ENCODE results near the gene RNASE7. TPM values are rescaled to one million over a fixed set of nuclear protein-coding genes. Genes with fewer than 3 reads are reported as not detected.

RNASE7 gene
- total RNA-seq, 4 donors from 2014 or later: 10.3 to 46.9 (median 35.4) TPM

GRCh38 chr14:21078287-21078686 is 36.1 kb downstream of the RNASE7 start:
- peaks cover 71% of the 10 kb centered on the region for H3K36me3 ChIP-seq
- no peak overlapping the region for H3K4me3 ChIP-seq
- H3K27ac ChIP-seq: no peak overlapping the region
- no peaks in the 10 kb centered on the region for H3K27me3 ChIP-seq
- no peak for DNase-seq (ENCODE audit: low spot score in 2 of 2)
- H3K4me1 ChIP-seq: no peaks in the 10 kb centered on the region
- no peak for TF ChIP-seq CTCF (IDR thresholded peaks at IDR 0.05)
- no peak for TF ChIP-seq POLR2A (IDR thresholded peaks at IDR 0.05)
- TF ChIP-seq EP300 (IDR thresholded peaks at IDR 0.05): no peak
- TF ChIP-seq POLR2AphosphoS5 (IDR thresholded peaks at IDR 0.05): no peak
- no peaks in the 10 kb centered on the region for H3K9me3 ChIP-seq
- WGBS: 96% methylated on average over 5 of the region's 5 CpGs

GRCh38 chr14:21078726-21079125 is 36.6 kb downstream of the RNASE7 start:
- DNase-seq (ENCODE audit: low spot score in 2 of 2): no peak
- WGBS: 85% methylated on average over 10 of the region's 10 CpGs
- Histone ChIP-seq H3K9me3 (no peaks in the 10 kb centered on the region), H3K27me3 (no peaks in the 10 kb centered on the region), H3K36me3 (peaks cover 74% of the 10 kb centered on the region), H3K27ac (no peak overlapping the region), H3K4me1 (no peaks in the 10 kb centered on the region), H3K4me3 (no peak overlapping the region)
- TF ChIP-seq CTCF (IDR thresholded peaks at IDR 0.05): no peak
- TF ChIP-seq POLR2AphosphoS5 (IDR thresholded peaks at IDR 0.05): no peak
- TF ChIP-seq POLR2A (IDR thresholded peaks at IDR 0.05): no peak
- TF ChIP-seq EP300 (IDR thresholded peaks at IDR 0.05): no peak

- DNase-seq (ENCODE audit: low spot score in 2 of 2): no peak
- 89% methylated on average over 9 of the region's 30 CpGs for WGBS
Measured at GRCh38 chr14:21081521-21082142, 39.5 kb downstream of the RNASE7 start.

GRCh38 chr14:21083565-21084325 is 41.6 kb downstream of the RNASE7 start:
- H3K4me1 ChIP-seq: peaks cover 17% of the 10 kb centered on the region
- H3K36me3 ChIP-seq: peaks cover 72% of the 10 kb centered on the region
- no peak overlapping the region for H3K4me3 ChIP-seq
- no peak for TF ChIP-seq CTCF (IDR thresholded peaks at IDR 0.05)
- TF ChIP-seq POLR2AphosphoS5 (IDR thresholded peaks at IDR 0.05): no peak
- TF ChIP-seq POLR2A (IDR thresholded peaks at IDR 0.05): no peak
- TF ChIP-seq EP300 (IDR thresholded peaks at IDR 0.05): no peak
- no peaks in the 10 kb centered on the region for H3K9me3 ChIP-seq
- 41% methylated on average over 10 of the region's 11 CpGs for WGBS
- DNase-seq (ENCODE audit: low spot score in 2 of 2): no peak
- no peak overlapping the region for H3K27ac ChIP-seq
- H3K27me3 ChIP-seq: no peaks in the 10 kb centered on the region

More at GRCh38 chr14:21081521-21082142, 39.5 kb downstream of the RNASE7 start:
- H3K36me3 ChIP-seq: peaks cover 75% of the 10 kb centered on the region
- TF ChIP-seq EP300 (IDR thresholded peaks at IDR 0.05): no peak
- no peak for TF ChIP-seq CTCF (IDR thresholded peaks at IDR 0.05)
- TF ChIP-seq POLR2A (IDR thresholded peaks at IDR 0.05): no peak
- TF ChIP-seq POLR2AphosphoS5 (IDR thresholded peaks at IDR 0.05): no peak
- H3K27ac ChIP-seq: no peak overlapping the region
- H3K9me3 ChIP-seq: no peaks in the 10 kb centered on the region
- H3K4me3 ChIP-seq: no peak overlapping the region
- H3K27me3 ChIP-seq: no peaks in the 10 kb centered on the region
- peaks cover 13% of the 10 kb centered on the region for H3K4me1 ChIP-seq

GRCh38 chr14:21084396-21084795 is 42.2 kb downstream of the RNASE7 start:
- WGBS: 58% methylated on average over 2 of the region's 2 CpGs
- Histone ChIP-seq H3K27me3 (no peaks in the 10 kb centered on the region), H3K27ac (no peak overlapping the region), H3K36me3 (peaks cover 71% of the 10 kb centered on the region), H3K4me3 (no peak overlapping the region), H3K9me3 (no peaks in the 10 kb centered on the region), H3K4me1 (peaks cover 17% of the 10 kb centered on the region)
- TF ChIP-seq CTCF (IDR thresholded peaks at IDR 0.05) (no peak), POLR2AphosphoS5 (IDR thresholded peaks at IDR 0.05) (no peak), EP300 (IDR thresholded peaks at IDR 0.05) (no peak), POLR2A (IDR thresholded peaks at IDR 0.05) (no peak)
- no peak for DNase-seq (ENCODE audit: low spot score in 2 of 2)

All from suprapubic skin (tissue), 4 donors.